Measurements from ENCODE around the gene NDUFAF5. TPM values are rescaled to one million over a fixed set of nuclear protein-coding genes. Genes with fewer than 3 reads are reported as not detected.

NDUFAF5 gene
- total RNA-seq, 1 experiment from 2014 or later, result 34.9 TPM

GRCh38 chr20:13819885-13820645 lies 35.2 kb downstream of the NDUFAF5 start:
- TF ChIP-seq CTCF (IDR thresholded peaks at IDR 0.05; ENCODE audit: insufficient read depth in 1 of 2, low read depth in 1 of 2, low read length in 1 of 2, severe bottlenecking in 1 of 2, unreplicated experiment in 1 of 2), result peak; percentile 48 to 58
- H3K4me3 ChIP-seq (ENCODE audit: low read depth, low read length), result no peak overlapping the region
- Mint-ChIP-seq H3K4me3 (ENCODE audit: unreplicated experiment) (no peak overlapping the region), H3K27ac (ENCODE audit: unreplicated experiment) (no peak overlapping the region), H3K4me1 (ENCODE audit: low read depth, unreplicated experiment) (no peaks in the 10 kb centered on the region), H3K9me3 (ENCODE audit: unreplicated experiment) (no peaks in the 10 kb centered on the region), H3K27me3 (ENCODE audit: insufficient read depth, unreplicated experiment) (no peaks in the 10 kb centered on the region), H3K36me3 (ENCODE audit: insufficient read depth, unreplicated experiment) (peaks cover 17% of the 10 kb centered on the region)
- POLR2A ChIA-PET, result no interaction called here
- H3K36me3 ChIP-seq (ENCODE audit: control insufficient read depth, insufficient read depth, low read length), result peaks cover 4% of the 10 kb centered on the region; the same call in 1 of the 2 replicates
- intact Hi-C loops (cut with micrococcal nuclease; ENCODE audit: unreplicated experiment), result loop anchor here (1.0 kb wide), 1 partner anchor 235 kb away; no protein-coding TSS in a partner anchor
- H3K4me1 ChIP-seq, result no peaks in the 10 kb centered on the region
- H3K9me3 ChIP-seq, result no peaks in the 10 kb centered on the region
- peak in 1 of 2 experiments; percentile 51 for DNase-seq
- CTCF ChIA-PET, result interaction anchor here (0.9 to 1.3 kb wide), 2 partner anchors 234 to 248 kb away, joined by 3 to 5 read pairs; no protein-coding TSS in a partner anchor
- no TSS peak for BruUV-seq (replicated peaks)
- no peaks in the 10 kb centered on the region; the same call in 1 of the 2 replicates for H3K27me3 ChIP-seq (replicated peaks; ENCODE audit: control insufficient read depth, insufficient read depth, low read length)

- ChIA-PET POLR2A (no interaction called here), CTCF (interaction anchor here (0.9 kb wide), 1 partner anchor 232 kb away, joined by 4 read pairs; no protein-coding TSS in a partner anchor)
- Mint-ChIP-seq H3K4me1 (ENCODE audit: low read depth, unreplicated experiment) (no peaks in the 10 kb centered on the region), H3K4me3 (ENCODE audit: unreplicated experiment) (no peak overlapping the region), H3K9me3 (ENCODE audit: unreplicated experiment) (no peaks in the 10 kb centered on the region), H3K27me3 (ENCODE audit: insufficient read depth, unreplicated experiment) (no peaks in the 10 kb centered on the region), H3K27ac (ENCODE audit: unreplicated experiment) (no peak overlapping the region), H3K36me3 (ENCODE audit: insufficient read depth, unreplicated experiment) (peaks cover 7% of the 10 kb centered on the region)
- BruUV-seq (replicated peaks), result no TSS peak
- no peak overlapping the region for H3K4me3 ChIP-seq (ENCODE audit: low read depth, low read length)
- H3K4me1 ChIP-seq, result no peaks in the 10 kb centered on the region
- DNase-seq, result no peak
- H3K27me3 ChIP-seq (replicated peaks; ENCODE audit: control insufficient read depth, insufficient read depth, low read length), result no peaks in the 10 kb centered on the region; the same call in 1 of the 2 replicates
- intact Hi-C loops (cut with micrococcal nuclease; ENCODE audit: unreplicated experiment), result no loop called here
- H3K9me3 ChIP-seq, result no peaks in the 10 kb centered on the region
- H3K36me3 ChIP-seq (ENCODE audit: control insufficient read depth, insufficient read depth, low read length), result peaks cover 1% of the 10 kb centered on the region; the same call in 1 of the 2 replicates
- no peak for TF ChIP-seq CTCF (IDR thresholded peaks at IDR 0.05; ENCODE audit: insufficient read depth in 1 of 2, low read depth in 1 of 2, low read length in 1 of 2, severe bottlenecking in 1 of 2, unreplicated experiment in 1 of 2)
These were observed 37.0 kb downstream of the NDUFAF5 start for GRCh38 chr20:13821876-13822275.

- H3K4me1 Mint-ChIP-seq (ENCODE audit: low read depth, unreplicated experiment), result no peaks in the 10 kb centered on the region
- POLR2A ChIA-PET, result no interaction called here
These were observed 37.6 kb downstream of the NDUFAF5 start for GRCh38 chr20:13822459-13822858.

More at GRCh38 chr20:13822459-13822858, 37.6 kb downstream of the NDUFAF5 start:
- no peaks in the 10 kb centered on the region; the same call in 1 of the 2 replicates for H3K27me3 ChIP-seq (replicated peaks; ENCODE audit: control insufficient read depth, insufficient read depth, low read length)
- BruUV-seq (replicated peaks), result no TSS peak
- H3K4me3 ChIP-seq (ENCODE audit: low read depth, low read length), result no peak overlapping the region
- H3K36me3 ChIP-seq (ENCODE audit: control insufficient read depth, insufficient read depth, low read length), result peaks cover 1% of the 10 kb centered on the region; the same call in 1 of the 2 replicates
- no peak for TF ChIP-seq CTCF (IDR thresholded peaks at IDR 0.05; ENCODE audit: insufficient read depth in 1 of 2, low read depth in 1 of 2, low read length in 1 of 2, severe bottlenecking in 1 of 2, unreplicated experiment in 1 of 2)
- H3K9me3 ChIP-seq, result no peaks in the 10 kb centered on the region
- H3K9me3 Mint-ChIP-seq (ENCODE audit: unreplicated experiment), result no peaks in the 10 kb centered on the region
- H3K36me3 Mint-ChIP-seq (ENCODE audit: insufficient read depth, unreplicated experiment), result peaks cover 5% of the 10 kb centered on the region
- no peak for DNase-seq
- H3K4me1 ChIP-seq, result no peaks in the 10 kb centered on the region
- no peak overlapping the region for H3K27ac Mint-ChIP-seq (ENCODE audit: unreplicated experiment)
- intact Hi-C loops (cut with micrococcal nuclease; ENCODE audit: unreplicated experiment), result no loop called here
- H3K27me3 Mint-ChIP-seq (ENCODE audit: insufficient read depth, unreplicated experiment), result peaks cover 3% of the 10 kb centered on the region
- H3K4me3 Mint-ChIP-seq (ENCODE audit: unreplicated experiment), result no peak overlapping the region
- CTCF ChIA-PET, result interaction anchor here (0.9 kb wide), 1 partner anchor 232 kb away, joined by 4 read pairs; no protein-coding TSS in a partner anchor
